Measurements from ENCODE around the gene P2RY13.

Gene P2RY13

DNA sequence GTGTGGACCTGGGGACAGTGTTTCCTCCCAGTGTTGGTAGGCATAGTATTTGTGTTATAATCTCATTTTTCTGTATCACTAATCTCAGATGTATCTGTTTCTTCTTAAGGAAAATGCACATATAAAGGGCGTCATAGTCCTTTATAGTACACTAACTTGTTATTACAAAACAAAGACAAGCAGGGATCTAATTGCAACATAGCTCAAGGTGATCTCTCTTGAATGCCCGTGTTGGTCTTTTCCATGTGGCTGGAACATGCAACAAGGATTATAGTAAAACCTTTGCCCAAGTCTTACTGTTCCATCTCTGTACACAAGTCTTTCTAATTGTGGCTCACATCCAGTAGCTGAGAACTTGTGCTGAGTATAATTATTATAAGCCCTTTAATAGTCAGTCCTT is 9.2 kb downstream of the P2RY13 start:
- no peak for DNase-seq

DNA sequence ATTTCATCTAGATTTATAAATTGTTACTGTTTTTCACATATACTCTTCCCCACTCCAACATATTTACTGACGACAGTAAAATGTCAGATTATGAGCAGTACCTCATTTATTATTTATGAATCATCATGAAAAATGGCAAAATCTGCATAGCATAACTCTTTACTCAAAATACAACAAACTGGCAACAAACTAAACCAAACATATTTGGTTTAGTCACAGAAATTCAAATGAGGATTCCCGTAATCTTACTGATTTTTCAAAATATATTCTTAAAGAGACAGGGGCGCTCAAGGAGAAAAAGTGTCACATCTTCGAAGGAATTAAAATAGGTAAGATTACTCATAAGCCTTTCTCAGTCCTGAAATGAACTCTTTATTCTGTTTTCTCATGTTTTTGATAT is 9.7 kb downstream of the P2RY13 start:
- DNase-seq, result no peak

- no peak for DNase-seq
Measured at GRCh38 chr3:151318991-151319390, 10.4 kb downstream of the P2RY13 start.

DNA sequence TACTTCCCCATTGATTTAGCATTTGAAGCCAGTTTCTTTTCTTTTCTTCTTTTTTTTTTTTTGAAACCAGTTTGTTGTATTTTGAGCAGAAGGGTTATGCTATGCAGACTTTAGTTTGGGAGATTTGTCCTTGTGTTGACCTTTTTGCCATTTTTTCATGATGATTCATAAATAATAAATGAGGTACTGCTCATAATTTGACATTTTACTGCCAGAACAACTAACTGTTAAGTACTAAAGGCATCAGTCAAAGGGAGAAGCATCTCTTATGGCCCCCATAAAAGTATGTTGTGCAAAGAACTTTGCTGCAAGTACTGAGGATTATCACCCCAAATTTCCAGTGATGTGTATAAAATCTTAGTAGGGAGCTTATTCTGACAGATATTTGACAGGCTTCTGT is 11.0 kb downstream of the P2RY13 start:
- DNase-seq, result no peak

GRCh38 chr3:151316267-151316991 is 12.9 kb downstream of the P2RY13 start, which contains the start of gene GPR87:
Gene GPR87, minus strand, starts transcription at chr3:151316820. Its CDS starts 16,720 bp downstream, at chr3:151300100.
- DNase-seq, result peak in 1 of 56 donors; percentile 11

DNA sequence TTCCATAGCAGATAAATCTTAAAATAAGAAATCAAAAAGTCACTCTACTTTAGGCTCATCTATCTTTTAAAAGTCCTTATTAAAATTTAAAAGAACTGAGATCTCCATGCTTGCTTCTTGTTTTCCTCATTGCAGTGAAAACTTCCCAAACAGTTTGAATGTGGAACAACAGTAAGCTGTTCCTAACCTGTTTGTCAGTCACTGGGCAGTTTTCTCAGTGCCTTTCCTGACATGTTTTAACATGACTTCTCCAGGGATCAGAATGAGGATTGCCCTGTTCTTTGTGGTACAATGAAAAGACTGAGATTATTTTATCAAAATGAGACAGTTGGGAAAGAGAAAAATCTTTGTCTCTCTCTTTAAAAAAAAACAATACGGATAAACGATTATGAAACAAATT is 13.5 kb downstream of the P2RY13 start:
- no peak for DNase-seq

DNA sequence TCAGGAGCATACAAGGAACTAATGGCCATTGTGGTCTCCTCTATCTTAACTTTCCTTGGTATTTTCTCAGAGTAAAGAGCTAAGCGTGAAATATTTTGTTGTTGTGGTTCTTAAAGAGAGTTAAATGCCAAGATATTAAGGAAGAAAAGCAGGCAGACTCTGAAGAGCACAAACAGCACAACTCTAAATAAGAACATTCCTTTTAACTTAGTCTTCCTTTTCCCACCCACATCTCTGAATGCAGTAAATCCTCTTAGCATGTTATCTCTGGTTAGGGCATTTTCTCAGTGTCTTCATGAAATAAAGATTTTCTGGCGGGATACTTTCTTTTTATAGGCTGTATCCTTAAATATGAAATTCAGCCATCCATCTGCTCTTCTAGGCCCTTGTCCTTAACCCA is 14.2 kb downstream of the P2RY13 start:
- no peak for DNase-seq

DNA sequence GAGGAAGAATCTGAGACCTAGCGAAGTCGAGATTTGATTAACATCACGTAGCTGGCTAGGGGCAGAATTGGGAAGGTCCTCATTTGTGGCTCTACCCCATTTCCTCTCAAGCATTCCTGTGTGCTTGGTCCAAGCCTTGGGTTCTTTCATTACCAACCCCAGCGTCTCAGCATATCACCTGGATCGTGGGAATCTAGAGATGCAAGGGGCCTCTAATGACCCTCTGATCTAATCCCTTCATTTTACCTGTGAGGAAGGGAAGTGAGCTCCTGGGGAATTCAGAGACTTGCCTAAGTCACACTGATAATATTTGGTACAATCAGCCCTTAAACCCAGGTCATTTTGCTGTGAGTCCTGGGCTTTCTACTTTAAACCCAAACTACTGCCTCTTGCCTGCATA is 14.8 kb downstream of the P2RY13 start:
- DNase-seq, result no peak

DNA sequence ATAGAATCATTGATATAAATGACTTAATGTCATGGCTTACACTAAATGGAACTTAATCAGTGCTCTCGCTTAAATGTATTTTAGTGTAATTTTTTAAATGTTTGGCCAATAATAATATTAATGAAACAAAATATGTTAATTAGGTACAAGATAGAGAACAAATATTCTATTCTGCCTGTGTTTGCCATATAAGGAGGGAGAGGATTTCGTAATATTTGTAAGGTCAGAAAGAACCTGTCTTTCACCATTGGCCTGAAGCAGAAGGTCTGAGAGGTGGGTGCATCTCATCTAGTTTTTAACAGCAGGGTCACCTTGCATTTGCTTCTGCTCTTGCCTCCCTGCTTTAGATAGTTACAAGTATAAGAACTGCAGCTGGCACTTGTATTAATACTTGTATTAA is 15.2 kb downstream of the P2RY13 start:
- no peak for DNase-seq

GRCh38 chr3:151312972-151313371 is 16.4 kb downstream of the P2RY13 start:
- DNase-seq, result no peak

DNA sequence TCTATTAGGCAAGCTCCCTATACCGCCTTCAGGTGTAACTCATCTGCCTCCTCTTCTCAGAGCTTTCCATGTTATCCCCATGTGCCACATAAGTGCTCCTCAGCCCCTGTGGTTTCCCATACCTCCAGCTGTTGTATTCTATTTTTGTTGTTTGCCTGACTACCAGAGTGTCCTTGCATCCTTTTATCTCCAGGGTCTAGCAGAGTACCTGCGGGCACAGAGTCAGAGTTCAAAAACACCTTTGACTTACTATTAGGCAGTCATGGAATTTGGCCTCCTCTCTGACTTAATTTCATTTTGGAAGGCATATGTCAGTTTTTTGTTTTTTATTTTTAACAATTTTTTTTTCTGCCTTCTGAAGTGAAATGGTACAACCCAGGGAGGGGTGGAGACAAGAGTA is 19.8 kb downstream of the P2RY13 start:
- no peak for DNase-seq

GRCh38 chr3:151307583-151308488 is 21.5 kb downstream of the P2RY13 start:
- no peak for DNase-seq

DNA sequence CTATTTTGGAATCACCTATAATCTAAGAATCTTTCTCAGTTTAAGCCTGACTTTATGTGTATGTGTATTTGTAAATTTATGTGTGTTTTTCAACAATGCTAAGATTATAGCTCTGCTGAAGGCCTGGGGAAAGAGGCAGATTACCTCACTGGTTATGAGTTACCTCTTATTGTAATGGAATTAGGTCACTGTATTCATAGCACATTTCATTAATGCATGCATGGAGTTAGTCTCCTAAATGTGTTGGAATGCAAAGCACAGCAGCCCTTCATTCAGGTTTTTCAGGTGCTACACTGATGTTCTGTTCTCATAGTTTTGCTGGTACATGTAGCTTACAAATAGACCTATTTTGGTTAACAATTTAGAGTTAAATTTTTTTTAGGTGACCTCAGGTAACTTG is 22.2 kb downstream of the P2RY13 start:
- DNase-seq, result no peak

- DNase-seq, result no peak
Measured at GRCh38 chr3:151306168-151306810, 23.1 kb downstream of the P2RY13 start.

DNA sequence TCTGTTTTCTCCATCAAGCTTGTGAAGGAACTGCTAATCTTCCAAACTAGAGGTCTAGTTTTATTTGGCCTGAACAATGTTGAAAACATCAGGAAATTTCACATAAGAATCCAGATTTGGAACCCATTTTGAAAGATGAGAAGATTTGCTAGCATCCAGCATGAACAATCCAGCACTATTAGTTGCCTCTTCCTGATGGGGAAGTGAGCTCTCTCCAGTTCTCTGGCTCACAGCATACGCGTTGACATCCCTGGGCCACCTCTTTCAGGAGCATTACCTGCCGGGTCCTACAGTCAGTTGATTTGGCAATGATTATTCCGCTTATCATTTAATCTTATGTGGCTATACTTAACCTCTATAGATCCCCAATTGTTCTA is 23.6 kb downstream of the P2RY13 start:
- DNase-seq, result no peak

DNA sequence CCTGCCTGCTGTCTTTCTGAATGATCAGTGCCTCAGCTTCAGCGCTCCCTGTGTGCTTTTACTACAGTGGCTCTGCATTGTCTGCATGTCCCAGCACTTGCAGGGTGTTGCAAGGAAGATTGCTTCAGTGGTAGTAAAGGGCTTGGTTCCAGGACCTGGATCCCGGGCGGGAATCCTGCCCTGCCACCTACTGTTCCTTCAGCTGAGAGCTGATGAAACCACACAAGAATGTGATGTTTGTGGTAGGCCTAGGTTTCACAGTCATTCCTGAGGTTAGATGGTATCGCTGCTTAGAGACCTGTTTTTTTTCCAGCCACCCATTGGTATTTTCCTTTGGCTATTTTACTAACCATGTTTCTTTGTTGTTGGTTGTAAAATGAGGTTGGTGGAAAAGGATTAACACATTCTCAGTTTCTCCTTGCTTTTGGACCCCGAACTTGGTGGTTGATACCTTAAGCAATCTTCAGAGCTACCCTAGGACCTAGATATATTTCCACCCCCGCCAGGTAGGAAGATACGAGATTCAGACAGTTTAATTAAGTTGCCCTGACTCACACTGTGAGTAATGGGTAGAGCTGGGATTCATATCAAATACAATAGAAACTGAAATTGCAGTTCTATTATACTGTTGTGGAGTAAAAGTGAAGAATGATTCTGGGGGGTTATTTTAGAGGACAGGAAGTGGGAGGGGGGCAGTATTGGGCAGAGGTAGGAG is 24.1 kb downstream of the P2RY13 start:
- peak in 5 of 56 donors; percentile 1 to 21 (median 4) for DNase-seq

GRCh38 chr3:151303751-151304150 is 25.6 kb downstream of the P2RY13 start:
- no peak for DNase-seq

- no peak for DNase-seq
Measured at GRCh38 chr3:151301787-151302186, 27.6 kb downstream of the P2RY13 start.

DNA sequence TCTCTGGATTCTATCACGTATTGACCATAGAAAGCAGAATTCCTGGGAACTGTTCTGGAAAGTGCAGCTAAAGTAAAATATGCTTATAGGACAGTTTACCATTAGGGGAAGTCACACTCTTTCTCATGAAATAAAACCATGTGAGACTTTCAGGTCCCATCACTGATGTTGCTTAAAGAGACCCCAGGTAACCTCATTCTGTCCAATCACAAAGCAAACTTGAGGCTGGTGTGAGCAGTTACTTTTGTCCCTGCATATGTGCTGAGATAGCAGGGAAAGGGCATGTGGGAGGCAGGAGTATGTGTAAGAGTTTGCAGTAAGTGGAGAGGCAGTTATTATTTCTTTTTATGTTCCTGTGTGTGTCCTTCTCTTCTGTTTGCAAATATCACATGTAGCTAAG is 28.8 kb downstream of the P2RY13 start:
- no peak for DNase-seq

- no peak for DNase-seq
Measured at GRCh38 chr3:151299006-151299405, 30.3 kb downstream of the P2RY13 start.

GRCh38 chr3:151297429-151297828 is 31.9 kb downstream of the P2RY13 start:
- DNase-seq, result no peak

DNA sequence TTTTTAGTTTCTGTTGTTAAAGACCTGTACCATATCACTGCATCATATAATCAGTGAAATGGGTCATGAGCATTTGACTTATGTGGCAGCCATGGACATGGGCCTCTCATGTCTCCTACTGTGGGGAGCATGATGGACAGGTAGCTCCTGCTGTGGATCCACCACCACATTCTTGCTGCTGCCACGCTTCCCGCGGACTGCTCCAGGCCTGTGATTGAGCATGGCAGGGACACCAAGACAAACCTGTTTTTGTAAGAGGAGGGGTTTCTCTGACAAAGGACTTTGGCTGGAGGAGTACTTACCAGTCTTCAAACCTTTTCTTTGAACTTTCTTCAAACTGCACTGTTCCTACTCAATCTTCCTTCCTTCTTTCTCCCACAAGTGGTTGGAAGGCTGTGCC is 33.1 kb downstream of the P2RY13 start:
- DNase-seq, result no peak

Data from amygdala (tissue), 56 donors.